AG04449 (cell line): ENCODE results near the gene RIMKLA.

Source experiments
- CTCF ChIA-PET: fragments of 350-600 bp; formaldehyde crosslinking; extraction: SDS; loops from one replicate; lab custom pipeline; 2021; ENCODE audit warnings: antibody characterized with exemption; lab: Yijun Ruan, JAX
- POLR2A ChIA-PET: fragments of 400-600, 350-600 bp; formaldehyde crosslinking; extraction: SDS; loops from one replicate; lab custom pipeline; 2020; ENCODE audit warnings: antibody characterized with exemption, inconsistent platforms; lab: Yijun Ruan, JAX
- DNase-seq: peaks from one replicate; pipeline ENCODE4 v3.0.0-alpha.2; 2010; ENCODE audit warnings: low read depth, low spot score
- H3K4me3 ChIP-seq: 2 replicates; pipeline ENCODE4 v1.5.1; 2011; ENCODE audit warnings: low read depth, mild to moderate bottlenecking, control low read depth, low read length
- CTCF ChIP-seq: IDR thresholded peaks from one replicate; pipeline ENCODE4 v1.5.1; 2011; ENCODE audit warnings: mild to moderate bottlenecking, moderate library complexity, low read length, control low read depth, inconsistent platforms; ENCODE audit not compliant: insufficient read depth; ENCODE audit errors: missing control alignments

RIMKLA gene, protein sequence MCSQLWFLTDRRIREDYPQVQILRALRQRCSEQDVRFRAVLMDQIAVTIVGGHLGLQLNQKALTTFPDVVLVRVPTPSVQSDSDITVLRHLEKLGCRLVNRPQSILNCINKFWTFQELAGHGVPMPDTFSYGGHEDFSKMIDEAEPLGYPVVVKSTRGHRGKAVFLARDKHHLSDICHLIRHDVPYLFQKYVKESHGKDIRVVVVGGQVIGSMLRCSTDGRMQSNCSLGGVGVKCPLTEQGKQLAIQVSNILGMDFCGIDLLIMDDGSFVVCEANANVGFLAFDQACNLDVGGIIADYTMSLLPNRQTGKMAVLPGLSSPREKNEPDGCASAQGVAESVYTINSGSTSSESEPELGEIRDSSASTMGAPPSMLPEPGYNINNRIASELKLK

DNA sequence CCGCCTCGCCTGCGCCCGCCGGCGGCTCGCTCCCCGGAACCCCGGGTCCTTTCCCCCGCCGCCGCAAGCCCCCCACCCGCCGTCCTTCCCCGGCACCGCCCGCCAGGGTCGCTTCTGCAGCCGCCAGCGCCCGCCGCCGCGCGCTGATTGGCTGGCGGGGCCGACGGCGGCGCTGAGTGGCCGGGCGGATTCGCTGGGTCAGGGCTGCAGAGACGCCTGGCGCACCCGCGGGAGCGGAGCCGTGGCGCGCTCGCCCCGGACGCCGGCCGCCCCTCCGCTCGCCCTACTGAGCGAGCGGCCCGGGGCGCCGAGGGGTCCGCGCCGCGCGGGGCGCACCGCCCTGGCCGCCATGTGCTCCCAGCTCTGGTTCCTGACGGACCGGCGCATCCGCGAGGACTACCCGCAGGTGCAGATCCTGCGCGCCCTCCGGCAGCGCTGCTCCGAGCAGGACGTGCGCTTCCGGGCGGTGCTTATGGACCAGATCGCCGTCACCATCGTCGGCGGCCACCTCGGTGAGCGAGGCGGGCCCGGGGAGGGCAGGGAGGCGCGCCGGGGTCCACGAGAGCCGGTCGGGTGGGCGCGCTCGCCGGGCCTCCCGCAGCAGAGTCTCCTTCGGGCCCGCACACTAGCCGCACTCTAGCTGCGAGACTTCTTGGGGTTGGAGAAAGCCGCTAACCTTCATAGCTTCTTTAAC, at the start of gene RIMKLA:
TSS of gene RIMKLA (plus strand) at position 207 of the 694 bp plus-strand sequence. CDS start at position 350, 143 bp downstream.
- TF ChIP-seq CTCF: no peak
- POLR2A ChIA-PET: no interaction called here
- CTCF ChIA-PET: no interaction called here
- H3K4me3 ChIP-seq: peak within 1 kb of the TSS; percentile 49
- DNase-seq: no peak

- DNase-seq: no peak
- CTCF ChIA-PET: interaction anchor here (3.3 kb wide), 1 partner anchor 159 kb away, joined by 26 read pairs; no protein-coding TSS in a partner anchor
- TF ChIP-seq CTCF: no peak
- no peak overlapping the region for H3K4me3 ChIP-seq
- POLR2A ChIA-PET: no interaction called here
These were observed 47.7 kb upstream of the RIMKLA start for GRCh38 chr1:42332877-42333276.

DNA sequence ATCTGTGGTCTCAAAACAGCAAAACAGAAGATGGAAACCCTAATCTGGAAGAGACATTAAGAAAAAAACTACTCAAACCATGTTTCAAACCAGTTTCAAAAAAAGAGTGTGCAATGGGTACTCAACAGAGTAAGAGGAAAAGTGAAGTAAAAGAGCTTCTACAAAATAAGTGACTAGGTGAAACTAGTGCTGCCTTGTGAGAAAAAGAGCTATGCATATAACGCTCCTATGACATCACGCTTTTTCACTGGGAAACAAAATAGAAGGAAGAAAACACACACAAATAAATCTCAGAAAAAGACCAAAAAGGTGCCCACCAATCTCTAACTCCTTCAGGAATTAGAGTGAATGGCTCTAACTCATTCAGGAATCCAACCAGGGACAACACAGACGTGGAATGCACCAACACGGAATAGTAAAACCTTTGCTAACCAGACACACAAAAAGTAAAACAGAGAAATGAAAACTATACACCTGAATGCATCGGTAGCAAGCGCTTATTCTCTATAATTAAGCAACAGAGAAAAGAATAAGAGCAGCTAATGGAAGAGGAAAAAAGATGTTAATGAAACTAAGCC, 46.8 kb upstream of the RIMKLA start:
- H3K4me3 ChIP-seq: peak overlapping the region; percentile 98
- ChIA-PET POLR2A (interaction anchor here (1.1 to 1.5 kb wide), 2 partner anchors 123 to 350 kb away, joined by 3 read pairs; partner anchors contain the start of gene PPCS), CTCF (interaction anchor here (1.0 to 3.3 kb wide), 4 partner anchors 12 to 186 kb away, joined by 3 to 26 read pairs (median 4); no protein-coding TSS in a partner anchor)
- no peak for TF ChIP-seq CTCF
- DNase-seq: no peak

DNA sequence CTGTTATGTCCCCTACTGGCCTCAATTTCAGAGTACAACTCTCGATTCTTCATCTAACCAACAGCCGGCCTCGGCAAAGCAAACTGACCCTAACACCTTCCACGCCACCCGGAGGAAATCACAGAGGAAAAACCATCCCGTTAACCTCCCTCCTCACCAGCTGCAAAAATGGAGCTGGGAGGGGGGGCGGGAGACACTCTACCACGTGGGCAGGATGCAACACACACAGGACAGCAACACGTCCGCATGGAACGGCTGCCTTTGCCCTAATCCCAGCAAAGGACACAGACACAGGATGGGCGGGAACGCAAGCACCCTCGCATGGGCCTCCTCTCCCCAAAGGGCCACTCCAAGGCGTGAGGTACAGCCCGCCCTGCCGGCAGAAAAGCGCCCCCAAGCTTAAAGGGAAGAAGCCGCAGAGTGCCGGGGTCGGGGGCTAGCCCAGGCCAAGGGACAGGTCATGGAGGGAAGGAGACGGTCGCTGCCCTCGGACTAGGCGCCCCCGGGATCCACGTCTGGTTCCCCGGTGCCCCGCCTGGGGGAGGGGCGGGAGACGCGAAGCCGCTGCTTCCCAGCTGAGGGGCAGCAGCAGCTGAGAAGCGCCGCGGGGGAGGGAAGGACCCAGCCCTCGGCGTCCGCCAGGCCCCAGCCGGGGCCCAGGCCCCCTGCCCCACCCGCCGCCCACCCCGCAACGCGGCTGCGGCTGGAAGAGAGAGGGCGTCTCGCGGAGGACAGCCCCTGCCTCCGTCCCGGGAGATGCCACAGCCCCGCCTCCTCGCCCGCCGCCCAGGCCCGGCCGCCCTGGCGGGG, 46.1 kb upstream of the RIMKLA start:
- ChIA-PET POLR2A (interaction anchor here (1.1 to 1.5 kb wide), 2 partner anchors 122 to 349 kb away, joined by 3 read pairs; partner anchors contain the start of gene PPCS), CTCF (interaction anchor here (1.0 to 3.3 kb wide), 4 partner anchors 11 to 187 kb away, joined by 3 to 26 read pairs (median 4); no protein-coding TSS in a partner anchor)
- peak; percentile 1 for TF ChIP-seq CTCF
- no peak for DNase-seq
- peak overlapping the region; percentile 98 for H3K4me3 ChIP-seq

GRCh38 chr1:42335050-42335808, 45.4 kb upstream of the RIMKLA start, which contains the start of gene FOXJ3:
TSS of gene FOXJ3 (minus strand) at chr1:42335235. CDS start at chr1:42311093, 24,142 bp downstream.
- peak; percentile 76 for DNase-seq
- TF ChIP-seq CTCF: no peak
- ChIA-PET POLR2A (interaction anchor here (1.5 kb wide), 1 partner anchor 122 kb away, joined by 3 read pairs; the partner anchor contains the start of gene PPCS), CTCF (interaction anchor here (1.0 to 3.3 kb wide), 3 partner anchors 9 to 162 kb away, joined by 3 to 26 read pairs (median 5); no protein-coding TSS in a partner anchor)
- peak within 1 kb of the TSS; percentile 98 for H3K4me3 ChIP-seq
